HEK293 (cell line): ENCODE results near the gene GALNTL6.

Experiments
- CTCF ChIA-PET: fragments of 350-600 bp; formaldehyde crosslinking; extraction: SDS; loops from one replicate; lab custom pipeline; 2021; ENCODE audit warnings: antibody characterized with exemption; lab: Yijun Ruan, JAX
- POLR2A ChIA-PET: fragments of 300-600 bp; formaldehyde crosslinking; extraction: SDS; loops from one replicate; lab custom pipeline; 2020; ENCODE audit warnings: antibody characterized with exemption, inconsistent platforms; lab: Yijun Ruan, JAX
- H3K27ac ChIP-seq: fragments of 200-500 bp; sonication (Bioruptor generic); 2 replicates; pipeline ENCODE4 v1.5.1; 2014; ENCODE audit warnings: low read depth, low read length, control low read depth, inconsistent platforms; ENCODE audit errors: extremely low read depth
- H3K36me3 ChIP-seq, 2 experiments: fragments of 200-500 bp in 1 of 2; sonication (Bioruptor generic) in 1 of 2; 1 replicate in 1 of 2; 2 replicates in 1 of 2; pipeline ENCODE4 v1.5.1; 2014 to 2017; ENCODE audit warnings: inconsistent platforms in 2 of 2, low read length in 2 of 2; ENCODE audit not compliant: control insufficient read depth in 2 of 2, insufficient read depth in 1 of 2
- H3K4me1 ChIP-seq: fragments of 200-500 bp; sonication (Bioruptor generic); 2 replicates; pipeline ENCODE4 v1.5.1; 2014; ENCODE audit warnings: mild to moderate bottlenecking, low read length, inconsistent platforms; ENCODE audit not compliant: control insufficient read depth, insufficient read depth
- H3K4me3 ChIP-seq: 2 replicates; pipeline ENCODE4 v1.5.1; 2011; ENCODE audit warnings: low read depth, mild to moderate bottlenecking, control low read depth, low read length, moderate library complexity
- H3K9me3 ChIP-seq: fragments of 200-500 bp; sonication (Bioruptor generic); 2 replicates; pipeline ENCODE4 v1.5.1; 2014; ENCODE audit warnings: low read depth, low read length, inconsistent platforms; ENCODE audit not compliant: control insufficient read depth, insufficient read depth
- AEBP2 ChIP-seq: fragments of 450-650 bp; formaldehyde crosslinking; IDR thresholded peaks from 2 replicates; pipeline ENCODE4 v1.5.1; 2016; ENCODE audit warnings: missing biosample characterization, missing genetic modification characterization, borderline replicate concordance
- GLIS2 ChIP-seq: fragments of 450-650 bp; formaldehyde crosslinking; IDR thresholded peaks from 2 replicates; pipeline ENCODE4 v1.5.1; 2016; ENCODE audit warnings: missing biosample characterization, missing genetic modification characterization
- IKZF3 ChIP-seq: fragments of 450-650 bp; IDR thresholded peaks from 2 replicates; pipeline ENCODE4 v1.5.0; 2018; ENCODE audit warnings: missing biosample characterization, mild to moderate bottlenecking, missing genetic modification characterization, moderate library complexity
- INSM2 ChIP-seq: fragments of 450-650 bp; formaldehyde crosslinking; IDR thresholded peaks from 2 replicates; pipeline ENCODE4 v1.5.1; 2016; ENCODE audit warnings: missing biosample characterization, missing genetic modification characterization
- ZBTB11 ChIP-seq: fragments of 450-650 bp; formaldehyde crosslinking; conservative IDR thresholded peaks from 2 replicates; pipeline ENCODE4 v1.5.1; 2016; ENCODE audit warnings: low read depth, missing biosample characterization, missing genetic modification characterization
- ZBTB17 ChIP-seq: fragments of 450-650 bp; formaldehyde crosslinking; IDR thresholded peaks from 2 replicates; pipeline ENCODE4 v1.5.1; 2016; ENCODE audit warnings: missing biosample characterization, missing genetic modification characterization
- ZEB2 ChIP-seq: fragments of 450-650 bp; formaldehyde crosslinking; IDR thresholded peaks from 2 replicates; pipeline ENCODE4 v1.5.1; 2016; ENCODE audit warnings: missing biosample characterization, missing genetic modification characterization
- ZNF157 ChIP-seq: fragments of 450-650 bp; formaldehyde crosslinking; IDR thresholded peaks from 2 replicates; pipeline ENCODE4 v1.5.1; 2016; ENCODE audit warnings: missing biosample characterization, missing genetic modification characterization
- ZNF302 ChIP-seq: fragments of 450-650 bp; formaldehyde crosslinking; IDR thresholded peaks from 2 replicates; pipeline ENCODE4 v1.5.1; 2016; ENCODE audit warnings: missing biosample characterization, missing genetic modification characterization, low read depth
- ZNF404 ChIP-seq: fragments of 450-650 bp; formaldehyde crosslinking; IDR thresholded peaks from 2 replicates; pipeline ENCODE4 v1.5.1; 2017; ENCODE audit warnings: missing biosample characterization, missing genetic modification characterization
- ZNF473 ChIP-seq: fragments of 450-650 bp; formaldehyde crosslinking; IDR thresholded peaks from 2 replicates; pipeline ENCODE4 v1.5.1; 2017; ENCODE audit warnings: missing biosample characterization, missing genetic modification characterization
- ZNF521 ChIP-seq: fragments of 450-650 bp; formaldehyde crosslinking; IDR thresholded peaks from 2 replicates; pipeline ENCODE4 v1.5.1; 2017; ENCODE audit warnings: missing biosample characterization, mild to moderate bottlenecking, missing genetic modification characterization
- ZNF560 ChIP-seq: fragments of 450-650 bp; formaldehyde crosslinking; IDR thresholded peaks from 2 replicates; pipeline ENCODE4 v1.5.1; 2017; ENCODE audit warnings: missing biosample characterization, missing genetic modification characterization, borderline replicate concordance
- ZNF571 ChIP-seq: fragments of 450-650 bp; formaldehyde crosslinking; IDR thresholded peaks from 2 replicates; pipeline ENCODE4 v1.5.0; 2017; ENCODE audit warnings: missing biosample characterization, missing genetic modification characterization
- ZNF621 ChIP-seq: fragments of 450-650 bp; formaldehyde crosslinking; IDR thresholded peaks from 2 replicates; pipeline ENCODE4 v1.5.1; 2017; ENCODE audit warnings: missing biosample characterization, missing genetic modification characterization
- ZNF623 ChIP-seq: fragments of 450-650 bp; formaldehyde crosslinking; IDR thresholded peaks from 2 replicates; pipeline ENCODE4 v1.5.1; 2016; ENCODE audit warnings: missing biosample characterization, missing genetic modification characterization
- ZNF704 ChIP-seq: fragments of 450-650 bp; formaldehyde crosslinking; IDR thresholded peaks from 2 replicates; pipeline ENCODE4 v1.5.1; 2016; ENCODE audit warnings: missing biosample characterization, missing genetic modification characterization
- ZSCAN23 ChIP-seq: fragments of 450-650 bp; formaldehyde crosslinking; IDR thresholded peaks from 2 replicates; pipeline ENCODE4 v1.5.1; 2016; ENCODE audit warnings: missing biosample characterization, missing genetic modification characterization
- TF ChIP-seq, protein P1 (sequence below): fragments of 450-650 bp; formaldehyde crosslinking; IDR thresholded peaks from 2 replicates; pipeline ENCODE4 v1.5.1; 2016; ENCODE audit warnings: missing biosample characterization, missing genetic modification characterization
- TF ChIP-seq, protein P2 (sequence below): fragments of 450-650 bp; formaldehyde crosslinking; IDR thresholded peaks from 2 replicates; pipeline ENCODE4 v1.5.1; 2016; ENCODE audit warnings: missing biosample characterization, missing genetic modification characterization, low read depth
- TF ChIP-seq, protein P3 (sequence below): fragments of 450-650 bp; formaldehyde crosslinking; IDR thresholded peaks from 2 replicates; pipeline ENCODE4 v1.5.1; 2017; ENCODE audit warnings: missing biosample characterization, mild to moderate bottlenecking, missing genetic modification characterization, moderate library complexity
- TF ChIP-seq, protein P4 (sequence below): fragments of 450-650 bp; formaldehyde crosslinking; IDR thresholded peaks from 2 replicates; pipeline ENCODE4 v1.5.1; 2016; ENCODE audit warnings: missing biosample characterization, missing genetic modification characterization

GALNTL6 gene

DNA sequence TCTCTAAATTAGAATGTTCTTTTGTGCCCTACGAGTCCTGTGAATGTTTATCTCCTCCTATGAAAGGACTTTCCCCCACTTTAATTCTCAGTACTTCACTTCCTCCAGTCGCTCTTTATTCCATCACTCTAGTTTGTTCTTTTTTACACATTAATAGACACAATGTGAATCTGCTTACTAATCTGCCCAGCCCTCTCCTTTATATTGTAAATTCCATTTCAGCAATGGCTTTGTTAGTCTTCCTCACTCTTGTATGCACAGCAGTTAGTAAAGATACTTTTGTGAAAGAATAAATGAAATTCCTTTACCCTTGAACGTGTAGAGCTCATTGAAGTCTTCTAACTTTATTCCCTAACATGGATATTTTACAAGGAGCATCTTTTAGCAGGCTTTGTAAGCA lies 255.3 kb downstream of the GALNTL6 start:
- CTCF ChIA-PET: no interaction called here
- POLR2A ChIA-PET: no interaction called here
- Histone ChIP-seq H3K9me3 (no peaks in the 10 kb centered on the region), H3K27ac (no peak overlapping the region), H3K4me3 (no peak overlapping the region), H3K36me3 (no peaks in the 10 kb centered on the region), H3K4me1 (no peaks in the 10 kb centered on the region)
- TF ChIP-seq ZNF621 (tag by site-specific recombination) (no peak), ZBTB11 (tag by site-specific recombination) (no peak), GLIS2 (tag by site-specific recombination) (no peak), IKZF3 (tag by site-specific recombination) (no peak), ZNF521 (tag by site-specific recombination) (no peak), ZNF302 (tag by site-specific recombination) (no peak), ZNF560 (no peak), ZNF473 (no peak), ZSCAN23 (tag by site-specific recombination) (no peak)
- TF ChIP-seq, protein P1, sequence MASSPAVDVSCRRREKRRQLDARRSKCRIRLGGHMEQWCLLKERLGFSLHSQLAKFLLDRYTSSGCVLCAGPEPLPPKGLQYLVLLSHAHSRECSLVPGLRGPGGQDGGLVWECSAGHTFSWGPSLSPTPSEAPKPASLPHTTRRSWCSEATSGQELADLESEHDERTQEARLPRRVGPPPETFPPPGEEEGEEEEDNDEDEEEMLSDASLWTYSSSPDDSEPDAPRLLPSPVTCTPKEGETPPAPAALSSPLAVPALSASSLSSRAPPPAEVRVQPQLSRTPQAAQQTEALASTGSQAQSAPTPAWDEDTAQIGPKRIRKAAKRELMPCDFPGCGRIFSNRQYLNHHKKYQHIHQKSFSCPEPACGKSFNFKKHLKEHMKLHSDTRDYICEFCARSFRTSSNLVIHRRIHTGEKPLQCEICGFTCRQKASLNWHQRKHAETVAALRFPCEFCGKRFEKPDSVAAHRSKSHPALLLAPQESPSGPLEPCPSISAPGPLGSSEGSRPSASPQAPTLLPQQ (tag by site-specific recombination): no peak
- TF ChIP-seq, protein P2, sequence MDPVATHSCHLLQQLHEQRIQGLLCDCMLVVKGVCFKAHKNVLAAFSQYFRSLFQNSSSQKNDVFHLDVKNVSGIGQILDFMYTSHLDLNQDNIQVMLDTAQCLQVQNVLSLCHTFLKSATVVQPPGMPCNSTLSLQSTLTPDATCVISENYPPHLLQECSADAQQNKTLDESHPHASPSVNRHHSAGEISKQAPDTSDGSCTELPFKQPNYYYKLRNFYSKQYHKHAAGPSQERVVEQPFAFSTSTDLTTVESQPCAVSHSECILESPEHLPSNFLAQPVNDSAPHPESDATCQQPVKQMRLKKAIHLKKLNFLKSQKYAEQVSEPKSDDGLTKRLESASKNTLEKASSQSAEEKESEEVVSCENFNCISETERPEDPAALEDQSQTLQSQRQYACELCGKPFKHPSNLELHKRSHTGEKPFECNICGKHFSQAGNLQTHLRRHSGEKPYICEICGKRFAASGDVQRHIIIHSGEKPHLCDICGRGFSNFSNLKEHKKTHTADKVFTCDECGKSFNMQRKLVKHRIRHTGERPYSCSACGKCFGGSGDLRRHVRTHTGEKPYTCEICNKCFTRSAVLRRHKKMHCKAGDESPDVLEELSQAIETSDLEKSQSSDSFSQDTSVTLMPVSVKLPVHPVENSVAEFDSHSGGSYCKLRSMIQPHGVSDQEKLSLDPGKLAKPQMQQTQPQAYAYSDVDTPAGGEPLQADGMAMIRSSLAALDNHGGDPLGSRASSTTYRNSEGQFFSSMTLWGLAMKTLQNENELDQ (tag by site-specific recombination): no peak
- TF ChIP-seq, protein P3, sequence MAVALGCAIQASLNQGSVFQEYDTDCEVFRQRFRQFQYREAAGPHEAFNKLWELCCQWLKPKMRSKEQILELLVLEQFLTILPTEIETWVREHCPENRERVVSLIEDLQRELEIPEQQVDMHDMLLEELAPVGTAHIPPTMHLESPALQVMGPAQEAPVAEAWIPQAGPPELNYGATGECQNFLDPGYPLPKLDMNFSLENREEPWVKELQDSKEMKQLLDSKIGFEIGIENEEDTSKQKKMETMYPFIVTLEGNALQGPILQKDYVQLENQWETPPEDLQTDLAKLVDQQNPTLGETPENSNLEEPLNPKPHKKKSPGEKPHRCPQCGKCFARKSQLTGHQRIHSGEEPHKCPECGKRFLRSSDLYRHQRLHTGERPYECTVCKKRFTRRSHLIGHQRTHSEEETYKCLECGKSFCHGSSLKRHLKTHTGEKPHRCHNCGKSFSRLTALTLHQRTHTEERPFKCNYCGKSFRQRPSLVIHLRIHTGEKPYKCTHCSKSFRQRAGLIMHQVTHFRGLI: no peak

GRCh38 chr4:172073590-172073989 lies 260.4 kb downstream of the GALNTL6 start:
- no peaks in the 10 kb centered on the region for H3K9me3 ChIP-seq
- POLR2A ChIA-PET: no interaction called here
- no peak overlapping the region for H3K27ac ChIP-seq
- no peaks in the 10 kb centered on the region for H3K36me3 ChIP-seq
- TF ChIP-seq INSM2: no peak
- no peak for TF ChIP-seq ZNF623 (tag by site-specific recombination)
- TF ChIP-seq ZNF704 (tag by site-specific recombination): no peak
- TF ChIP-seq ZNF157: no peak
- TF ChIP-seq ZNF571: no peak
- no peak for TF ChIP-seq AEBP2 (tag by site-specific recombination)
- no peak for TF ChIP-seq ZEB2
- no peak for TF ChIP-seq ZBTB17
- TF ChIP-seq ZNF404 (tag by site-specific recombination): no peak
- TF ChIP-seq, protein P4, sequence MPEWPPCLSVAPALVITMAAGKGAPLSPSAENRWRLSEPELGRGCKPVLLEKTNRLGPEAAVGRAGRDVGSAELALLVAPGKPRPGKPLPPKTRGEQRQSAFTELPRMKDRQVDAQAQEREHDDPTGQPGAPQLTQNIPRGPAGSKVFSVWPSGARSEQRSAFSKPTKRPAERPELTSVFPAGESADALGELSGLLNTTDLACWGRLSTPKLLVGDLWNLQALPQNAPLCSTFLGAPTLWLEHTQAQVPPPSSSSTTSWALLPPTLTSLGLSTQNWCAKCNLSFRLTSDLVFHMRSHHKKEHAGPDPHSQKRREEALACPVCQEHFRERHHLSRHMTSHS (tag by site-specific recombination): no peak
- H3K4me3 ChIP-seq: no peak overlapping the region
- CTCF ChIA-PET: no interaction called here
- H3K4me1 ChIP-seq: no peaks in the 10 kb centered on the region
